Measurements from ENCODE around the gene TRAF4. TPM values are rescaled to one million over a fixed set of nuclear protein-coding genes. Genes with fewer than 3 reads are reported as not detected.

Gene TRAF4
- total RNA-seq, 1 experiment from 2014 or later, result 268 TPM

- TF ChIP-seq MAX (CRISPR knock-in tag; IDR thresholded peaks at IDR 0.05), result no peak
- TF ChIP-seq ELF4 (CRISPR knock-in tag; IDR thresholded peaks at IDR 0.05; ENCODE audit: low read depth), result no peak
- no peak for TF ChIP-seq ZBTB21 (CRISPR knock-in tag; IDR thresholded peaks at IDR 0.05; ENCODE audit: borderline replicate concordance)
- TF ChIP-seq ZNF512 (CRISPR knock-in tag; IDR thresholded peaks at IDR 0.05; ENCODE audit: borderline replicate concordance), result no peak
- no peak for TF ChIP-seq ATF3 (CRISPR knock-in tag; conservative IDR thresholded peaks at IDR 0.05)
- no peak for TF ChIP-seq ZNF425 (CRISPR knock-in tag; conservative IDR thresholded peaks at IDR 0.05)
- no peak for TF ChIP-seq NR1H2 (CRISPR knock-in tag; IDR thresholded peaks at IDR 0.05)
- TF ChIP-seq CBFB (CRISPR knock-in tag; IDR thresholded peaks at IDR 0.05; ENCODE audit: low read depth), result no peak
- TF ChIP-seq AFF4 (CRISPR knock-in tag; IDR thresholded peaks at IDR 0.05; ENCODE audit: borderline replicate concordance), result no peak
Observed at GRCh38 chr17:28740406-28741357, 3.1 kb upstream of the TRAF4 start (continued).

GRCh38 chr17:28741358-28742349, 2.2 kb upstream of the TRAF4 start:
- H3K27ac Mint-ChIP-seq, result peak overlapping the region; percentile 69
- ChIA-PET POLR2A (interaction anchor here (0.5 to 13.5 kb wide), 4 partner anchors 15 to 36 kb away, joined by 3 to 310 read pairs (median 6); partner anchors contain the start of genes NEK8, PROCA1, RPL23A and TLCD1), CTCF (interaction anchor here (0.6 to 13.9 kb wide), 7 partner anchors 8 to 107 kb away, joined by 3 to 541 read pairs (median 4); partner anchors contain the start of genes NEK8 and TLCD1)
- no peaks in the 10 kb centered on the region for H3K27me3 Mint-ChIP-seq (ENCODE audit: low read depth)
- H3K4me3 Mint-ChIP-seq, result peak overlapping the region; percentile 75; the same call in 1 of the 2 replicates
- no peaks in the 10 kb centered on the region for H3K9me3 Mint-ChIP-seq
- ATAC-seq, result no peak
- no peak for DNase-seq (ENCODE audit: low spot score)
- H3K4me1 Mint-ChIP-seq, result peaks cover 22% of the 10 kb centered on the region
- H3K36me3 Mint-ChIP-seq, result peaks cover 18% of the 10 kb centered on the region
- TF ChIP-seq CREM (CRISPR knock-in tag; IDR thresholded peaks at IDR 0.05), result no peak
- no peak for TF ChIP-seq GRHL2 (CRISPR knock-in tag; IDR thresholded peaks at IDR 0.05; ENCODE audit: insufficient replicate concordance, severe bottlenecking)
- no peak for TF ChIP-seq FOXP4 (CRISPR knock-in tag; IDR thresholded peaks at IDR 0.05)
- no peak for TF ChIP-seq E2F4 (CRISPR knock-in tag; IDR thresholded peaks at IDR 0.05; ENCODE audit: borderline replicate concordance, low read depth)
- TF ChIP-seq TCF7 (CRISPR knock-in tag; IDR thresholded peaks at IDR 0.05; ENCODE audit: low read depth), result no peak
- TF ChIP-seq GABPB1 (CRISPR knock-in tag; IDR thresholded peaks at IDR 0.05), result no peak
- no peak for TF ChIP-seq RORB (CRISPR knock-in tag; IDR thresholded peaks at IDR 0.05)
- no peak for TF ChIP-seq ZNF232 (CRISPR knock-in tag; IDR thresholded peaks at IDR 0.05)
- no peak for TF ChIP-seq ZNF138 (CRISPR knock-in tag; conservative IDR thresholded peaks at IDR 0.05)
- no peak for TF ChIP-seq ZNF396 (CRISPR knock-in tag; IDR thresholded peaks at IDR 0.05; ENCODE audit: borderline replicate concordance)
- no peak for TF ChIP-seq CBFB (CRISPR knock-in tag; IDR thresholded peaks at IDR 0.05; ENCODE audit: low read depth)
- no peak for TF ChIP-seq ATF3 (CRISPR knock-in tag; conservative IDR thresholded peaks at IDR 0.05)

Measured in WTC11 (cell line).